ENCODE results near the gene KCNJ12.
"Not testable (repeated sequence)": the region's sequence is repeated elsewhere in the genome, so short reads cannot be mapped to it uniquely, and the experiment has no call there.

GRCh38 chr17:21339571-21339970 is 36.6 kb upstream of the KCNJ12 start:
- TF ChIP-seq CTCF, POLR2A (IDR thresholded peaks at IDR 0.05): not testable (repeated sequence)
